Activated T-cell treated with anti-CD3 and anti-CD28 coated beads, Interleukin-2, amount 50 U/mL, for 48 hours (primary cell): ENCODE data around the gene TRIM46.
"Not testable (repeated sequence)": the region's sequence is repeated elsewhere in the genome, so short reads cannot be mapped to it uniquely, and the experiment has no call there.

Source experiments
- DNase-seq, 2 experiments: peaks; one replicate each; pipeline ENCODE4 v3.0.0-alpha.2; 2020

Gene TRIM46

DNA sequence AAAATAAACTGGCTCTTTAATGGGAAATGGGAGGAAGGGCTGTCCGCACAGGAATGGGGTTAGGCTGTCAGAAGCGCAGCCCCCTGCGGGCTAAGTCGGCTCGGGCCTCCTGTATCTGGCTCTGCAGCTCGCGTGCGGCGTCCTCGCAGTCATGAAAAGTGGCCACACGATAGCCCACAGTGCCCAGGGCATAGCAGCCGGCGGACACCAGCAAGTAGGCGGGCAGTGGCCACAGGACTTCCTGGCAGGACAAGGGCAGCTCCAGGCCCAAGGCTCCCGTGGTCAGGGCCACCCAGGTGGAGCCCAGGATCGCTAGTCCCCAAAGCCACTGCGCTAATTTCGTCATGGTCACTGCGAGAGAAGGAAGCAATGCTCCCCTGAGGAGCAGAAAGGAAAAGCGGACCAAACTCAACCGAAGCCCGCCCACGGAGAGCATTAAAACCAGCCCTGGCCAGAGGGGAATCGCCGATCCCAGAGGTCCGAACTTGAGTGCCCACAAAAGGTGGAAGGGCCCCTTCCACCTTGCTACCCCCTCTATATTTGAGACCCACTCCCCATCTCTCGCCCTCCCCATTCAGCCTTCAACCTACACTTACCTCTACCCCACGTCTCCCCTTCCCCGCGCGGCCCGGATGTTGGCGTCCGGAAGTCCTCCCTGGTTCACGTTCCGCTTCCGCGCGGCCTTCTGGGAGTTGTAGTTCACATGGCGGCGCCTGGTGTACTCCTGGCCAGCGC is 33.6 kb upstream of the TRIM46 start, which contains the start of gene DPM3:
DPM3 (minus strand) TSS at position 637 of the 735 bp plus-strand sequence; CDS start at position 346, 291 bp downstream.
- peak; percentile 93 for DNase-seq

GRCh38 chr1:155140630-155140953 is 33.1 kb upstream of the TRIM46 start:
- DNase-seq, result no peak

DNA sequence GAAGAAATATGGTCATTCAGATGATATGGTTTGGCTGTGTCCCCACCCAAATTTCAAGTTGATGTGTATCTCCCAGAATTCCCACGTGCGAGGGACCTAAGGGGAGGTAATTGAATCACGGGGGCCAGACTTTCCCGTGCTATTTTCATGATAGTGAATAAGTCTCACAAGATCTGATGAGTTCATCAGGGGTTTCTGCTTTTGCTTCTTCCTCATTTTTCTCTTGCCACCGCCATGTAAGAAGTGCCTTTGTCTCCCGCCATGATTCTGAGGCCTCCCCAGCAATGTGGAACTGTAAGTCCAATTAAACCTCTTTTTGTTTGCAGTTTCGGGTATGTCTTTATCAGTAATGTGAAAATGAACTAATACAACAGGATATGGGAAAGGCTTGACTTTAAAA is 31.9 kb upstream of the TRIM46 start:
- DNase-seq, result no peak

DNA sequence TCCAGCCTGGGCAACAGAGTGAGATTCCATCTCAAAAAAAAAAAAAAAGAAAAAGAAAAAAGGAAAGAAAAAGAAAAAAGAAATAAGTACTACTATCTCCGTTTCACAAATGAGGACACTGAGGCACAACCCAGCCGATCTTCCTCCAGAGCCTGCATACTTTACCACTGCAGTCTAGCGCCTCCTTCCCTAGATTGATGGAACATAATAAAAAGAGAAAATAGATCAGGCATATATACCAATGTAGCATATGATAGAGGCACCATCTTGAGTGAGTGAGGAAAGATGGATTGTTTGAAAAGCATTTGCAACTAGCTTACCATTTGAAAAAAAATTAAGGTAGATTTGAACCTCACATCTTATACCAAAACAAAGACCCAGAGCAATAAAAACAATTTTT is 28.2 kb upstream of the TRIM46 start:
- no peak for DNase-seq

GRCh38 chr1:155155996-155156643 is 17.5 kb upstream of the TRIM46 start:
- not testable (repeated sequence) for DNase-seq

DNA sequence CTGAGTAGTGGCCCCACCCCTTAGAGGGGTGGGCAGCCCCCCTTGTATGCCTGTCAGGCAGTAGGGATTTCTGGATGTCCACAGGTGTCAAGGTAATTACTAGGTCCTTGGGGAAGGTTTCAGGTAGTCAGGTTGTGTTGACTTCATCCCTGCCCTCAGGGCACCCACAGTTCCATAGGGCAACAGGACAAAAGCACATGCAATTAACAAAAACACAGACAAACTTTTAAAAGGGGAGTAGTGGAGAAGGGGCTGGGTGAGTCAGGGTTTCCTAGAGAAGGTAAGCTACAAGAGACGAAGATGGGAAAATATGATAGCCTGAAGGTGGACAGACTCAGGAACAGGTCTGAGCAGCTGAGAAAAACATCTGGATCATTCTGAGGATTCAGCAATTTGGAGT is 14.7 kb upstream of the TRIM46 start:
- DNase-seq, result no peak

- no peak for DNase-seq
Measured at GRCh38 chr1:155160128-155160527, 13.5 kb upstream of the TRIM46 start.

GRCh38 chr1:155162631-155163030 is 11.0 kb upstream of the TRIM46 start:
- not testable (repeated sequence) for DNase-seq

- not testable (repeated sequence) for DNase-seq
Measured at GRCh38 chr1:155163785-155164184, 9.9 kb upstream of the TRIM46 start.

- not testable (repeated sequence) for DNase-seq
Measured at GRCh38 chr1:155164625-155165024, 9.0 kb upstream of the TRIM46 start.

- DNase-seq, result no peak
Measured at GRCh38 chr1:155166051-155166470, 7.6 kb upstream of the TRIM46 start.

GRCh38 chr1:155166471-155167165 is 7.0 kb upstream of the TRIM46 start:
- peak in 1 of 2 experiments; percentile 30 for DNase-seq

GRCh38 chr1:155167166-155168104 is 6.2 kb upstream of the TRIM46 start:
- DNase-seq, result peak; percentile 90 to 93

DNA sequence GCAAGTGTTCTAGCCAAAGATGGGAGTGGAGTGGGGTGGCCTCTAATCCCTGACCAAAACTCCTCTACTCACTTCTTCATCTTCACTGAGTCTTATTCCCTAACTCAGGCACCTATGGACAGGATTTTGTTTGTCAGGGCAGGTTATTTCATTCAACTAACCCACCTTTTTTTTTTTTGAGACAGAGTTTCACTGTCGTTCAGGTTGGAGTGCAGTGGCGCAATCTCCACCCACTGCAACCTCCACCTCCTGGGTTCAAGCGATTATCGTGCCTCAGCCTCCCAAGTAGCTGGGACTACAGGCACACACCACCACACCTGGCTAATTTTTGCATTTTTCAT is 5.6 kb upstream of the TRIM46 start:
- DNase-seq, result not testable (repeated sequence)

DNA sequence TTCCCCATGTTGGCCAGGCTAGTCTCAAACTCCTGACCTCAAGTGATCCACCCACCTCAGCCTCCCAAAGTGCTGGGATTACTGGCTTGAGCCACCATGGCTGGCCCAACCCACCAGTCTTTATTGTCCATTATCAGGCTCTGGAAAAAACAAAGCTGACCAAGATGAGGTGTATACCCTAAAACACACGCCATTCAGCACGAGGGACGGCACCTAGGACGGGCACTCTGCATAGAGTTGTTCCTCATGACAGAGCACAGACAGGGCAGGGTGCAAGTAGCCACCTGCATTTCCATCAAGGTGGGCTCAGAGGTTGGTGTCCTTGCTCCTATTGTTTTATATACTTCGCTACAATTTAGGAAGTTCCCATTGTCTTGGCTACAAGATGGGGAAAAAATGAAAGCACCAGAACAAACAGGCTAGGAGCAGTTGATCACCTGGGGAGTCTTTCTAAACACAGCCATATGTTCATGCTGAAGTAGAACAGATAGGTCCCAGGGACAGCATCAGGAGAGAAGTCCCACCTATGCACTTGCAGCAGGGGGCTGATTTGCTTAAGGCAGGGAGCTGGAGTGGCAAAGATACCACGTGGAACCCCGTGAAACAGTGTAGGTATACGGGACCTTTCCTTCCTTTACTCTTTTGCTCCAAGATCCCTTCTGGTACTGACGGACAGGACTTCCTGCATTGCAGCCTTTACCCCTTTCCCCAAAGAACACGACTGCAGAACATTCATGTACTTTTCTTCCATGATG is 5.0 kb upstream of the TRIM46 start:
- peak; percentile 10 to 12 for DNase-seq

- DNase-seq, result peak; percentile 7 to 9
Measured at GRCh38 chr1:155169541-155169940, 4.1 kb upstream of the TRIM46 start.

DNA sequence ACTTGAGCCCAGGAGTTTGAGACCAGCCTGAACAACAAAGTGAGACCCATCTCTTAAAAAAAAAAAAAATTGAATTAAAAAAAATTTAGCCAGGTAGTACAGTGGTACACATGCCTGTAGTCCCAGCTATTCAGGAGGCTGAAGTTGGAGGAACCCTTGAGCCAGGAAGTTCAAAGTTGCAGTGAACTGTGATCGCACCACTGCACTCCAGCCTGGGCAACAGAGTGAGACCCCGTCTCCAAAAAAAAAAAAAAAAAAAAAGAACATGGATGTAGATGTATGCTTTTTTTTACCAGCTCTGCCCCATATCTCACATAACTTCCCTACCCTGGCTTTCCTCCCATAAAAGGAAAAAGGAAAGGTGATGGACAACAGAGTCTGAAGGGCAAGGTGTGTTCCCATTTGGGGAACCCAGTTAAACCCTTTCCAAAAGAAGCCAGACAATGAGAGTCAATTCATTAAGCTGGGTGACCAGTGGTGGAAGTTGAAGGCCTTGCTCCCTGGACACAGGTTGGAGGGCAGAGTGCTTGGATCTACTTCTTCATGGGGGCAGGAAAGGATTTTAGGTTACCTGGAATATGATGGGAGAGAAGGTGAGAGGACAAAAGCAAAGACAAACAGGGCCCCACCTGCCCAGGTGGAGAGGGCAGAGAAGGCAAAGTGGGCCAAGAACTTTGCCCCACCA is 3.4 kb upstream of the TRIM46 start:
- DNase-seq, result peak in 1 of 2 experiments; percentile 5

- DNase-seq, result peak; percentile 12 to 13
Measured at GRCh38 chr1:155170806-155171205, 2.8 kb upstream of the TRIM46 start.

DNA sequence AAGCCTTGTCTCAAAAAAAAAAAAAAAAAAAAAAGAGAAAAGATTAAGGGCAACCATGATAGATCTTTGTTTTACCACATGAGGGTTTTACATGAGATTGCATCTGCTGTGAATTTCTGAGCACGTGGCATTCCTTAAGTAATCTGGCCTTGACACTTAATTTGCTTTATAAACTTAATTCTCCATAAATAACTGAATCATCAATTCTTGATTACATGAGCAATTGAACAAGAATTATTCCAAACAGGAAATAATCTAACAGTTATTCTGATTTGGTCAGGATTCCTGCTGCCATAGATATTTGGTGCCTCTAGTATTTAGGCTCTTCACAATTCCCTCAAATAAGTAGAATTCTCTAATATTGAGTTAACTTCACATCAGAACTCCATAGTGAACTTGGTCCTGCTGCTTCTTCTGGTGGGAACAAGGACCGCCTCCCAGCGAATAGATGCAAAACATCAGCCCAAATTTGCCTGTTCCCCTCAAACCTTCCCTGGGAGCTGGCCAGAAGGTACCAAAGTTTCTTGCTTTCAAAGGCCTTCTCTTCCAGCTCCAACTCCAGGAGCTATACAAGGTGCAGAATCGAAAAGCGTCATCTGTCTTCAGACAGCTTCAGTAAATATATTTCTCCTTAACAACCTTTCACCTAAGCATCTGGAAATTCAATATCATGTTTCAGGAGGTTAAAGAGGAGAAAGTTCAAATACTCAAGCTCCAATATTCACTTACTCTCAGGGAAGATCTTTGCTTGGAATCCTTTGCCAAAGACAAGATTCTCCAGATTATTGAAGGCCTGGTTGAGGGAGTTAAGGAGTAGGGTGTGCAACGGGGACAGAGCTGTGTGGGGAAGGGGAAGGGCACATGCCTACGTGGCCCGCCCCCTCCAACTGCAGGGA is 1.6 kb upstream of the TRIM46 start:
- peak; percentile 11 to 14 for DNase-seq
